ENCODE data around the gene LBH.

DNA sequence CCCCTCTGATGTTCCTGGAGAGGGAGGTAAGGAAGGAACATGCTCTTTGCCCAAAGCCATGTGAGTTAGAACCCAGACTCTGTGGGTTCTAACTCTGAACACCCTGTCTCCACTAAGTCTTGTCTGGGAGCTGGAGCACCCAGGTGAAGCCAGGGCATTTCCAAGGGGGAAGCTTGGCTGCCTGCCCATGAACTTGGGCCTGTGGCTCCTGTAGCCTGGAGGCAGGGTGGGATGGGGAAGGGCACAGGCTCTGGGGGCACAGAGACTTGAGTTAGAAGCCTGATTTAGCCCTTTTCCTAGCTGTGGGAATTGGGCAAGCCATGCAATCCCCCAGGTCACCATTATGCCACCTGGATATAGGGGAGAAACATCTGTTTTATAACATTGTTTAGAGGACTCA is 65.2 kb downstream of the LBH start:
- TF ChIP-seq CREB1 (CRISPR knock-in tag; IDR thresholded peaks at IDR 0.05; ENCODE audit: low read depth), result no peak
- no peak for TF ChIP-seq POLR2AphosphoS5 (IDR thresholded peaks at IDR 0.05; ENCODE audit: low read depth)
- TF ChIP-seq, protein P1, sequence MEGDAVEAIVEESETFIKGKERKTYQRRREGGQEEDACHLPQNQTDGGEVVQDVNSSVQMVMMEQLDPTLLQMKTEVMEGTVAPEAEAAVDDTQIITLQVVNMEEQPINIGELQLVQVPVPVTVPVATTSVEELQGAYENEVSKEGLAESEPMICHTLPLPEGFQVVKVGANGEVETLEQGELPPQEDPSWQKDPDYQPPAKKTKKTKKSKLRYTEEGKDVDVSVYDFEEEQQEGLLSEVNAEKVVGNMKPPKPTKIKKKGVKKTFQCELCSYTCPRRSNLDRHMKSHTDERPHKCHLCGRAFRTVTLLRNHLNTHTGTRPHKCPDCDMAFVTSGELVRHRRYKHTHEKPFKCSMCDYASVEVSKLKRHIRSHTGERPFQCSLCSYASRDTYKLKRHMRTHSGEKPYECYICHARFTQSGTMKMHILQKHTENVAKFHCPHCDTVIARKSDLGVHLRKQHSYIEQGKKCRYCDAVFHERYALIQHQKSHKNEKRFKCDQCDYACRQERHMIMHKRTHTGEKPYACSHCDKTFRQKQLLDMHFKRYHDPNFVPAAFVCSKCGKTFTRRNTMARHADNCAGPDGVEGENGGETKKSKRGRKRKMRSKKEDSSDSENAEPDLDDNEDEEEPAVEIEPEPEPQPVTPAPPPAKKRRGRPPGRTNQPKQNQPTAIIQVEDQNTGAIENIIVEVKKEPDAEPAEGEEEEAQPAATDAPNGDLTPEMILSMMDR (conservative IDR thresholded peaks at IDR 0.05; ENCODE audit: low read depth in 2 of 2), result no peak
- no peak for TF ChIP-seq EZH2phosphoT487 (IDR thresholded peaks at IDR 0.05; ENCODE audit: unreplicated experiment)
- TF ChIP-seq EZH2 (IDR thresholded peaks at IDR 0.05; ENCODE audit: low read depth, unreplicated experiment), result no peak
- no peak for TF ChIP-seq JUNB (IDR thresholded peaks at IDR 0.05; ENCODE audit: unreplicated experiment)
- TF ChIP-seq, protein P2, sequence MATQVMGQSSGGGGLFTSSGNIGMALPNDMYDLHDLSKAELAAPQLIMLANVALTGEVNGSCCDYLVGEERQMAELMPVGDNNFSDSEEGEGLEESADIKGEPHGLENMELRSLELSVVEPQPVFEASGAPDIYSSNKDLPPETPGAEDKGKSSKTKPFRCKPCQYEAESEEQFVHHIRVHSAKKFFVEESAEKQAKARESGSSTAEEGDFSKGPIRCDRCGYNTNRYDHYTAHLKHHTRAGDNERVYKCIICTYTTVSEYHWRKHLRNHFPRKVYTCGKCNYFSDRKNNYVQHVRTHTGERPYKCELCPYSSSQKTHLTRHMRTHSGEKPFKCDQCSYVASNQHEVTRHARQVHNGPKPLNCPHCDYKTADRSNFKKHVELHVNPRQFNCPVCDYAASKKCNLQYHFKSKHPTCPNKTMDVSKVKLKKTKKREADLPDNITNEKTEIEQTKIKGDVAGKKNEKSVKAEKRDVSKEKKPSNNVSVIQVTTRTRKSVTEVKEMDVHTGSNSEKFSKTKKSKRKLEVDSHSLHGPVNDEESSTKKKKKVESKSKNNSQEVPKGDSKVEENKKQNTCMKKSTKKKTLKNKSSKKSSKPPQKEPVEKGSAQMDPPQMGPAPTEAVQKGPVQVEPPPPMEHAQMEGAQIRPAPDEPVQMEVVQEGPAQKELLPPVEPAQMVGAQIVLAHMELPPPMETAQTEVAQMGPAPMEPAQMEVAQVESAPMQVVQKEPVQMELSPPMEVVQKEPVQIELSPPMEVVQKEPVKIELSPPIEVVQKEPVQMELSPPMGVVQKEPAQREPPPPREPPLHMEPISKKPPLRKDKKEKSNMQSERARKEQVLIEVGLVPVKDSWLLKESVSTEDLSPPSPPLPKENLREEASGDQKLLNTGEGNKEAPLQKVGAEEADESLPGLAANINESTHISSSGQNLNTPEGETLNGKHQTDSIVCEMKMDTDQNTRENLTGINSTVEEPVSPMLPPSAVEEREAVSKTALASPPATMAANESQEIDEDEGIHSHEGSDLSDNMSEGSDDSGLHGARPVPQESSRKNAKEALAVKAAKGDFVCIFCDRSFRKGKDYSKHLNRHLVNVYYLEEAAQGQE (IDR thresholded peaks at IDR 0.05; ENCODE audit: unreplicated experiment), result no peak
- no peak for TF ChIP-seq STAT1 (IDR thresholded peaks at IDR 0.05; ENCODE audit: unreplicated experiment)
